Measurements from ENCODE around the gene MGARP.

MGARP gene

GRCh38 chr4:139241784-139242151, 38.3 kb downstream of the MGARP start:
- intact Hi-C loops (cut with DNase I; ENCODE audit: low total_unique reads), result no loop called here
- no peaks in the 10 kb centered on the region for H3K27me3 ChIP-seq
- H3K36me3 ChIP-seq, result no peaks in the 10 kb centered on the region
- TF ChIP-seq CTCF (IDR thresholded peaks at IDR 0.05), result no peak
- H3K9me3 ChIP-seq, result no peaks in the 10 kb centered on the region
- peaks cover 0 to 42% (median 16%) of the 10 kb centered on the region in 4 donors for H3K4me1 ChIP-seq
- H3K27ac ChIP-seq, result no peak overlapping the region
- DNase-seq, result no peak
- no peak overlapping the region for H3K4me3 ChIP-seq

GRCh38 chr4:139241086-139241783, 38.8 kb downstream of the MGARP start:
- peaks cover 0 to 42% (median 16%) of the 10 kb centered on the region in 4 donors for H3K4me1 ChIP-seq
- intact Hi-C loops (cut with DNase I; ENCODE audit: low total_unique reads), result no loop called here
- H3K4me3 ChIP-seq, result no peak overlapping the region
- TF ChIP-seq CTCF (IDR thresholded peaks at IDR 0.05), result no peak
- no peak overlapping the region for H3K27ac ChIP-seq
- no peaks in the 10 kb centered on the region for H3K36me3 ChIP-seq
- H3K9me3 ChIP-seq, result no peaks in the 10 kb centered on the region
- no peak for DNase-seq
- H3K27me3 ChIP-seq, result no peaks in the 10 kb centered on the region

- no peak overlapping the region for H3K27ac ChIP-seq
- DNase-seq, result no peak
These were observed 40.8 kb downstream of the MGARP start for GRCh38 chr4:139239127-139239772.

GRCh38 chr4:139234253-139234652, 45.8 kb downstream of the MGARP start:
- Histone ChIP-seq H3K36me3 (no peaks in the 10 kb centered on the region), H3K4me1 (no peaks in the 10 kb centered on the region), H3K27ac (no peak overlapping the region), H3K27me3 (no peaks in the 10 kb centered on the region), H3K9me3 (no peaks in the 10 kb centered on the region), H3K4me3 (no peak overlapping the region)
- intact Hi-C loops (cut with DNase I; ENCODE audit: low total_unique reads), result no loop called here
- no peak for DNase-seq
- TF ChIP-seq CTCF (IDR thresholded peaks at IDR 0.05), result no peak

More at GRCh38 chr4:139239127-139239772, 40.8 kb downstream of the MGARP start:
- no peak for TF ChIP-seq CTCF (IDR thresholded peaks at IDR 0.05)
- no peaks in the 10 kb centered on the region for H3K27me3 ChIP-seq
- peaks cover 0 to 22% (median 10%) of the 10 kb centered on the region in 4 donors for H3K4me1 ChIP-seq
- H3K9me3 ChIP-seq, result no peaks in the 10 kb centered on the region
- intact Hi-C loops (cut with DNase I; ENCODE audit: low total_unique reads), result no loop called here
- no peaks in the 10 kb centered on the region for H3K36me3 ChIP-seq
- H3K4me3 ChIP-seq, result no peak overlapping the region

GRCh38 chr4:139229534-139230039, 50.4 kb downstream of the MGARP start:
- Histone ChIP-seq H3K4me3 (no peak overlapping the region), H3K36me3 (no peaks in the 10 kb centered on the region), H3K4me1 (no peaks in the 10 kb centered on the region), H3K27ac (no peak overlapping the region), H3K27me3 (no peaks in the 10 kb centered on the region), H3K9me3 (no peaks in the 10 kb centered on the region)
- peak; percentile 67 to 78 for TF ChIP-seq CTCF (IDR thresholded peaks at IDR 0.05)
- DNase-seq, result no peak
- intact Hi-C loops (cut with DNase I; ENCODE audit: low total_unique reads), result loop anchor here (2.0 kb wide), 1 partner anchor 65 kb away; no protein-coding TSS in a partner anchor
